Endodermal cell (in vitro differentiated cells): ENCODE results near the gene FPR2. TPM values are rescaled to one million over a fixed set of nuclear protein-coding genes. Genes with fewer than 3 reads are reported as not detected.
A peak's percentile ranks its signal among the peaks of the same experiment; 100 is the strongest.

Source experiments
- DNase-seq: peaks from one replicate; pipeline ENCODE4 v3.0.0-alpha.2; 2017
- H3K27ac ChIP-seq: 2 replicates; pipeline ENCODE4 v1.5.1; 2013; ENCODE audit warnings: mild to moderate bottlenecking, low read depth, low read length, moderate library complexity
- H3K27me3 ChIP-seq: 2 replicates; pipeline ENCODE4 v1.6.1; 2013; ENCODE audit warnings: mild to moderate bottlenecking, low read length, moderate library complexity; ENCODE audit not compliant: insufficient read depth, control insufficient read depth, poor library complexity, severe bottlenecking
- H3K36me3 ChIP-seq: 2 replicates; pipeline ENCODE4 v1.7.0; 2013; ENCODE audit warnings: mild to moderate bottlenecking, low read length, moderate library complexity; ENCODE audit not compliant: control insufficient read depth, insufficient read depth
- H3K4me1 ChIP-seq: one replicate; pipeline ENCODE4 v1.7.0; 2013; ENCODE audit warnings: low read length; ENCODE audit not compliant: control insufficient read depth, insufficient read depth
- H3K4me3 ChIP-seq: 2 replicates; pipeline ENCODE4 v1.5.1; 2013; ENCODE audit warnings: mild to moderate bottlenecking, low read length, moderate library complexity
- H3K9ac ChIP-seq: 2 replicates; pipeline ENCODE4 v1.6.1; 2013; ENCODE audit warnings: mild to moderate bottlenecking, low read length, moderate library complexity; ENCODE audit not compliant: poor library complexity, severe bottlenecking; ENCODE audit errors: extremely low read depth
- H3K9me3 ChIP-seq: 2 replicates; pipeline ENCODE4 v1.6.1; 2013; ENCODE audit warnings: mild to moderate bottlenecking, low read length, moderate library complexity; ENCODE audit not compliant: control insufficient read depth
- H3K27ac Mint-ChIP-seq: 2 replicates; pipeline ENCODE4 v1.8.0; 2020; ENCODE audit warnings: mixed read lengths
- H3K27me3 Mint-ChIP-seq: 2 replicates; pipeline ENCODE4 v1.8.0; 2021; ENCODE audit warnings: mild to moderate bottlenecking, mixed read lengths; ENCODE audit not compliant: insufficient read depth
- H3K36me3 Mint-ChIP-seq: 2 replicates; pipeline ENCODE4 v1.8.0; 2020; ENCODE audit warnings: low read depth, mixed read lengths
- H3K4me1 Mint-ChIP-seq: 2 replicates; pipeline ENCODE4 v1.8.0; 2020; ENCODE audit warnings: mixed read lengths
- H3K4me3 Mint-ChIP-seq: 2 replicates; pipeline ENCODE4 v1.8.0; 2020; ENCODE audit warnings: mild to moderate bottlenecking, moderate library complexity, mixed read lengths
- H3K9me3 Mint-ChIP-seq: 2 replicates; pipeline ENCODE4 v1.8.0; 2020; ENCODE audit warnings: mild to moderate bottlenecking, mixed read lengths
- CTCF ChIP-seq: fragments of 200-600 bp; sonication (generic); conservative IDR thresholded peaks from 2 replicates; pipeline ENCODE4 v1.5.0; 2021; ENCODE audit warnings: antibody characterized with exemption, mild to moderate bottlenecking
- WGBS, 2 experiments: methylation state at CpG; one replicate each; pipeline versions ENCODE4 v1.1.5 to v1.1.7; 2013; ENCODE audit warnings: missing lambda C conversion rate in 2 of 2, mixed read lengths in 1 of 2; ENCODE audit not compliant: insufficient coverage in 1 of 2, insufficient read length in 1 of 2; 5-methylcytosine and 5-hydroxymethylcytosine counted together
- total RNA-seq, 2 donors: library from RNA; stranded (reverse); fragmentation: NEBNext Ultra II Directional in 1 of 2; extraction: Animal tissue kit (Norgen Biotek cat#: 25700) in 1 of 2; gene quantifications; 2 replicates in 1 of 2; 3 replicates in 1 of 2; pipeline ENCODE4 v1.2.1, GENCODE V29; 2021

The FPR2 gene
- total RNA-seq, 2 donors from 2014 or later: 0.11 TPM; not detected in 1

DNA sequence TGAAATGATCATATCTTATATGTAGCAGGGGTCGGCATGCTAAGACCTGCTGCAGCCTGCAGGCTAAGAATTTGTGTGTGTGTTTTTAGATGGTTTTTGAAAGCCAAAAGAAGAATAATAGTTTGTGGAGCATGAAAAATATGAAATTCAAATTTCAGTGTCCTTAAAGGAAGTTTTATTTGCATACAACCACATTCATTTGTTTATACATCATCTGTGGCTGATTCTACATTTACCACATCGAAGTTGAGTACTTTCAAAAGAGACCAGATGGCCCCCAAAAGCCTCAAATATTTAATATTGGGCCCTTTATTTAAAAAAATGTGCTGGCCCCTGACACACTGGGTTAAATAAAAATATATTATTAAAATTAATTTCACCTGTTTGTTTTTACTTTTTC is 38.5 kb upstream of the FPR2 start:
- Histone ChIP-seq H3K4me1 (no peaks in the 10 kb centered on the region), H3K9ac (no peak overlapping the region), H3K9me3 (no peaks in the 10 kb centered on the region), H3K36me3 (no peaks in the 10 kb centered on the region), H3K27ac (no peak overlapping the region), H3K4me3 (no peak overlapping the region), H3K27me3 (peaks cover 48% of the 10 kb centered on the region)
- Mint-ChIP-seq H3K4me1 (no peaks in the 10 kb centered on the region), H3K9me3 (no peaks in the 10 kb centered on the region), H3K27ac (no peak overlapping the region), H3K36me3 (no peaks in the 10 kb centered on the region), H3K4me3 (no peak overlapping the region), H3K27me3 (peaks cover 67% of the 10 kb centered on the region)
- TF ChIP-seq CTCF: no peak
- 83 to 84% methylated on average over 1 to 2 of the region's 2 CpGs for whole genome bisulfite sequencing, 2 experiments
- no peak for DNase-seq

DNA sequence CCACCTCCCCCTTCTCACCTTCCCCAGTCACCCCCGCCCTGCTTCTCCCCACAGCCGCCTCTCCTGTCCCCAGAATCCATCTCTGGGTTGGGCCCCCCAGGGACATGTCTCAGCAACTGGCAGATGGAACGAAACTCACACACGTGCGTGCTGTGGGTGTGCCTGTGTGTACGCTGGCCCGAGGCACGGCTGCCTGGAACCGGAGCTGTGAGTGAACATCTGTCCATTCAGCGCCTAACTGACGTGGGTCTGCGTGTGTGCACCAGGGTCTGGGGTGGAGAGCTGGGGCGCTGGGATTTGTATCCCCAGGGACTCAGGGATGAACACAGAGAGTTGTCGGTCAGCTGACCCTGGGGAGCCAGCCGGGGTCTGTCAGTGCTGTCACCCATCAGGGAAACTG is 36.4 kb upstream of the FPR2 start:
- Histone ChIP-seq H3K36me3 (no peaks in the 10 kb centered on the region), H3K27ac (no peak overlapping the region), H3K4me3 (no peak overlapping the region), H3K4me1 (no peaks in the 10 kb centered on the region), H3K9ac (no peak overlapping the region), H3K9me3 (no peaks in the 10 kb centered on the region), H3K27me3 (peaks cover 28% of the 10 kb centered on the region)
- no peak for DNase-seq
- H3K4me3 Mint-ChIP-seq: no peak overlapping the region
- H3K27ac Mint-ChIP-seq: no peak overlapping the region
- no peaks in the 10 kb centered on the region for H3K36me3 Mint-ChIP-seq
- WGBS, 2 experiments: 87 to 88% methylated on average over 13 to 15 of the region's 15 CpGs
- H3K9me3 Mint-ChIP-seq: peaks cover 5% of the 10 kb centered on the region
- H3K27me3 Mint-ChIP-seq: peaks cover 48% of the 10 kb centered on the region
- TF ChIP-seq CTCF: no peak
- no peaks in the 10 kb centered on the region for H3K4me1 Mint-ChIP-seq

DNA sequence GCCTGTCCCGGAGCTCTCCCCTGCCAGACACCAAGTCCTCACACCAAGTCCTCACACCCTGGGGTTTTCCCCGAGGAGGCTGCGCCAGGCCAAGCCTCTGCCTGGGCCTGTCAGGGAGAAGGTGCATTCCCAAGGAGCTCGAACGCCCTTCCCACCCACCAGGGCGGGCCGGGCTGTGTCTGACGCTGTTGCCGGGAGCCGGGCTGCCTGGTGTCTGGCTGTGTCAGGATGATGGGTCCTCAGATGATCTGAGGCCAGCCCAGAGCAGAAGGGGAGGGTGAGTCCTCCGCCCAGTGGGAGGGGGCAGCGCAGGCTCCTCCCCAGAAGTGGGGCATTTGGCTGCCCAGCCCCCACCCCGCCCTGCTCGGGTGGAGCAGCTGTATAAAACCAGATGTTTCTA is 34.9 kb upstream of the FPR2 start:
- no peak for TF ChIP-seq CTCF
- no peak overlapping the region for H3K27ac ChIP-seq
- Mint-ChIP-seq H3K4me3 (no peak overlapping the region), H3K27ac (no peak overlapping the region), H3K27me3 (peaks cover 33% of the 10 kb centered on the region), H3K9me3 (peaks cover 20% of the 10 kb centered on the region), H3K4me1 (no peaks in the 10 kb centered on the region), H3K36me3 (no peaks in the 10 kb centered on the region)
- no peak overlapping the region for H3K4me3 ChIP-seq
- no peak overlapping the region for H3K9ac ChIP-seq
- H3K4me1 ChIP-seq: no peaks in the 10 kb centered on the region
- 63% methylated on average over 14 of the region's 14 CpGs; no CpG with 5 or more reads in 1 of the 2 experiments for WGBS, 2 experiments
- DNase-seq: peak; percentile 59
- no peaks in the 10 kb centered on the region for H3K36me3 ChIP-seq
- H3K9me3 ChIP-seq: no peaks in the 10 kb centered on the region
- H3K27me3 ChIP-seq: peaks cover 13% of the 10 kb centered on the region
